GM18517 (cell line): ENCODE results near the gene STYXL2.

Experiments used
- ATAC-seq: cut with Tn5 transposase; IDR thresholded peaks from one replicate; pipeline ENCODE4 v1.9.1; 2021; ENCODE audit warnings: mild to moderate bottlenecking, moderate library complexity; ENCODE audit not compliant: unreplicated experiment

Gene STYXL2

DNA sequence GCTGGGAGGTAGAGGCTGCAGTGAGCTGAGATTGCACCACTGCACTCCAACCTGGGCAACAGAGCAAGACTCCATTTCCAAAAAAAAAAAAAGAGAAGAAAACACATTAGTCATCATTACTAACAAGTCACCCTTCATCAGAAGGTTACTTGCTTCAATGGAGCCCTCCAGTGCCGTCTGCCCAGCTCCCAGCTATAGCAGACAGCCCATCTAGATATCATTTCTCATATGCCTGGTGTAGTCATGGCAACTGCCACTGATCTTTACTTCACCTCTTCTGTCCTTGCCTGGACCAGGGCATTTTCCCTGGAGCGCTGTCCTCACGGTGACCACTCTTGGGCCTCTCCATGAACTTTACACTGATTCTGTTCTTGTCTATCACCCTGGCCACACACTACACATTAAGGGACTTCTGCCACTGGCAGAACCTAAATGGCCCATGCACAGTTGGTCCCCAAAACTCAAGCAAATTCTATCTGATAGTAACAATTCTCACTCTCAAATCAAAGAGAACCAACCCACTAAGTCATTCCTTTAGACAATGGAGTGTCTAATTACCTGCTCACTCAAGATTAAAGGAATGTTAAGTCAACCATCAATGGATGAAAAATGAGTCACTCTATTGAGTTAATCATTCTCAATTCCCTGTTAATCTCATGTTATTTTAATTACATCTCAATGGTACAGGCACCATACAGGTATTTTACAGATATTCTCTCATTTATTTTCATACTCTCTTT lies 16.6 kb upstream of the STYXL2 start:
- no peak for ATAC-seq

DNA sequence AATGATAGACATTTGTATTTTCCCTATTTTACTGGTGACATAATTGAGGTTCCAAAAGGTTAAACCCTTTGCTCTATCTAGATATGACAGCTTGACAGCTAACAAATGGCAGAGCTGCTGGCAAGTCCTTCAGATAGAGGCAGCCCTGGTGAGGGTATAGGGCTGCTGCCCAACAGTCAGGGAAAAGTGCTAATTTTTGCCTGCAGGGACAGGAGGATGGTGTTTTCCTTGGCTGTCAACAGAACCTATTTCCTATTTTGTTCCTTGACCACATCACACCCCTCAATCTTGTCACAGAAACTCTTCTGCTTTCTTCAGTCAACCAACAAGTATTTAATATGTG lies 16.0 kb upstream of the STYXL2 start:
- no peak for ATAC-seq

DNA sequence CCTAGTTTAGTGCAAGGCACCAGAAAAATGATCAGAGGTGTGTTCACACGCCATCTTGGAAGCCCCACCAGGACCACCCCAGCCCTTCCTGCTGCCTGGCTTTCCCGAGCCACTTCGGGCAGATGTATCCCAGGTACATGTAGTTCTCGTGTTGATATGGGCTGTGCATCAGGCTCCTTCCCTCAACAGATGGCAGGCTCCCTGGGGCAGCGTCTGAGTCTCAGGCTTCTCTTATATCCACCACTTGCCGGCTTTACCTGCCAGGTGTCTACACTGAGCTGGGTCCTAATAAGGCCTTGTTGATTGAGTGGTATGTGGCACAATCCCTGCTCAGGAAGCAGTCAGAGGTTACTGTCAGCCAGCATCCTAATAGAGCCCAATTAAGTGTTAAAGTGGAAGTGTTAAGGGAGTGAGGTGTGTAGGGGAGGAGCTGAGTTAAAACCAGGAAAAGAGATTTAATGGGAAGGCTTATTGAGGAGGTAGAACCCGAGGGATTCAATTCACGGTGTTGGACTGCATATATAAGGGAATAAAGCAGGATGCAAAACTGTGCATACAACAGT lies 12.2 kb upstream of the STYXL2 start:
- no peak for ATAC-seq

DNA sequence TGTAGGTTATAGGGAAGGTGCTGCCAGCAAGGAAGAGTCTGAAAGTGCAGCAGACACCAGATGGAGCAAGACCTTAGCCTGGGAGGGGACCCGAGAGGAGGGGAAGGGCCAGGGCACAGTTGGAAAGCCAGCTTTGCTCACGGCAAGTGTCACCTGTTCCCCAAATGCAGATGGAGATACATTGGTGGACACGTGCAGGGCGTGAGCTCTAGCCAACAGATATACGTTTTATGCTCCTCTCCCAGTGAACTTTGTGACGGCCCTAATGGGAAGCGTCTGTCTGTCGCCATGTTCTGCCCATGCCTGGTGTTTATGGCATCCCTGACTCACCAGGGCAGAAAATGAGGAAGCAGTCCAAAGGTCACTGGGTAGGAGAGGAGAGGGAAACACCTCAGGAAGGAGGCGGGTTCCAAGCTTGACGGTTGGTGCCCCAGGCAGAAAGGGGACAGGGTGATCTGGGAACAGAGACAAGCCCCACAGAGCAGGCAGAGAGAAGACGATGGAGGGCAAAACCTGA lies 11.3 kb upstream of the STYXL2 start:
- ATAC-seq: no peak

DNA sequence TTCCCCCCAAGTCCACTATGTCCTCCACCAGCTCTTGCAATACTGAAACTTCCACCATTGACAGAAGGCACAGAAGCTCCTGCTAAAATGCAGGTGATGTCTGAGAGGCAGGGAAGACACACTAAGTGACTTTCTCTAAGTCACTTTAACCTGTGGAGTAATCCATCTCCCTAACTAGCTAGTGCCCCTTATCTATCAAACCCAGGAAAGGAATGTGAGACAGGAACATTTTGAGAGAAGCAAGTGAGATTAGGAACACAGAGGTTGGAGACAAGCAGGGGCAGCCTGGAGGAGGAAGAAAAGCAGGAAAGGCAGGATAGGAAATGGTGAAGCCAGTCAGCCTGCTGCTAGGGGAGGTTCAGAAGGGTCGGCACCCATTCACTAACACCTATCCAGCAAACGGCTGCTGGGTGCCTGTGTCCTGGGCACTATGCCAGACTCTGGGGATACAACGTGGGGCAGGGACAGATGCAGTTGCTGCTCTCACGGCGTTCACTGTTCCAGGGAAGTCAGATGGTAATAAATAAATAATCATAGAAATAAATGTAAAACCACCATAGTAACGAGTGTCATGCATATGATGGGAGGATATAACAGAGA lies 10.7 kb upstream of the STYXL2 start:
- no peak for ATAC-seq

DNA sequence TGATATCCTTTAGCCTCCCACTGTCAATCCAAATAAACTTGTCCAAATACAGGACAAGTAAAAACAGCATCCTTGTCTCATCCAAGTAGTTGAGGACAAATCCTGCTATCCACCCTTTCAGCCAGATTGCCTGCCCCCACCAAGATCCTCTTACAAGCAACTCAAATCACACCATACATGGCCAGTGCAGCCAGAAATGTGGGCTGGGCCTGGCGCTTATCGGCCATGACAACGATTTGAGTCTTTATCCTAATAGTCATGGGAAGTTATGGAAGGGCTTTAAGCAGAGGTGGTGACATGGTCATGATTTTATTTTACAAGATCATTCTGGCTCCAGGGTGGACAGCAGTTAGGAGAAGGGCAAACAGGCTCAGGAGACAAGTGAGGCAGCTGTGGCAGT lies 10.0 kb upstream of the STYXL2 start:
- ATAC-seq: no peak

DNA sequence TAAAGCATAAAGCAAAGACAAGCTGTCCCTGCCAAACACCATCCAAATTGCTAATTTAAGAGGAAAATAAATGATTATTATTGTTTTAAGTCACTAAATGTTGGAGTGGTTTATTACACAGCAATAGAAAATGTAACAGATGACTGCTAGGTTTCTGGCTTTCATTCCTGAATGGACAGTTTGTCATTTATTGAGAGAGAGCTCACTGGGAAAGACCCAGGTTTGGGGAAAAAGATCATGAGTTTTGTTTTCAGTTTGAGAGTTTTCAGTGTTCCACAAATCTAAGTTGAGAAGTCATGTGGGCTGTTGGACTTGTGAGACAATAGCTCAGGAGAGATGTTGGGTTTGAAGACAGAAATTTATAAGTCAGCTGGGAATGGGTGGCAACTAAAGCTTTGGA lies 9.1 kb upstream of the STYXL2 start:
- no peak for ATAC-seq

DNA sequence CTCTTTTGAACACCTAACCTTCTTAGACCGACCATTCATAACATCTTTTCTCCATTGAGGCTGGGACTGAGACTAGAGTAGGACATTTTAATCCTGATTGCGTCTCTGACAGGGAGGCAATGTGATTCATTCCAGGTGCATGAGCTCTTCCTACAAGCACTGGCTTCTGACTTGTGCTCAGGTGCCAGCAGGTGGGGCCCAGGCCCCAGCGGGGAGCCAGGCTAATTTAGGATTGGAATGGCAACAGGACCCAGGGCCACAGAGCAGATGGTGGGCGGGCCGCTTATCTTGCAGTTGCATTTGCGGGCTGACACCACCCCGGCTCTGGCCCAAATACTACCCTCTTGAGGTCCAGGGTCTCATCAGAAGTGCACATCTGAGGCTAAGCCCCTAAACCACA lies 7.8 kb upstream of the STYXL2 start:
- no peak for ATAC-seq

DNA sequence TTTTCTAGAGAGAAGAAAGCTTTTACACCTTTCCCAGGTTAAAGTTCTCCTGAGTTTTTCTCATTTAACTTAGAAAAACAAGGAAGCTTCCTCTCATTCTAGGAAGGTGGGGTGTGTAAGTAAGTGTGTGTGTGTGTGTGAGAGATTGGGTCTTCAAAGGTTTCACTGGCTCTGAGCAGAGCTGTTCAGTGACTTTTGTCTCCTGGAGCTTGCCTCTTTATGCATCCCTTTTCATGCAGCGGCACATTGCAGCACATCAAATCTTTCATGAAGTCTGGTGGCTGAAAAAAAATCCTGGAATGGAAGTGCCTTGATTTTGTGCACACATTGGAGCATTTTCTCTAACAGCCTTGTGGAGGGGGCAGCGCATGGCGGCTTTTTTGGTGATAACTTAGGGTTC lies 7.1 kb upstream of the STYXL2 start:
- no peak for ATAC-seq

DNA sequence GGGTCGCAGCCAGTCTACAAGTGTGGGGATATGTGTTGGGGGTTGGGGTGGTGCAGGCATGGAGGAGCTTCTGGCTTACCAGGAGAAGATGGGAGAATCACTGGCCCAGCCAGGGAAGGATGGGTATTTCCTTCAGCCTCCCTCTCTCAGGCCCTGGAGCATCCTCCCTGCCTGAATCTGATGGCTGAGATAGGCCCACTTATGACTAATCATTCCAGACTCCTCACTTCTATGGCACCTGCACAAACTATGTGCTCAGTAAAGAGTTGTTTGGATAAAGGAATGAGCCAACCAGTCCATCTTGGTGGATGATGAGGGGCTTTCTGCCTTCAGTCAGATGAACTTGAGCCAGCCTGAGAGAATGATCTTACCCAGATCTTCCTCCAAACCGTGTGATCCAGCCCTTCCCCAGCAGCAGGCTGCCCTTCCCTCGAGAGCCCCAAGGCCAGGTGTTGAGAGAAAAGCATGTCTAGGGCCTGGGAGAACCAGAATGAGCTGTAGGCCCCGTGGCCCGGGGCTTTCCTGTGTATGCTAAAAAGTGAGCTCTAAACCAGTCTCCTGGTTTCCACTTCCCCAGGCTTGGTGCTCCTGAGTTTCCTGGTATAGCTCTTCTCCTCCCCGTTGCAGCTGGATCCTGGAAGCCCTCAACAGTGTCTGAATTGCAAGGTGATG lies 5.0 kb upstream of the STYXL2 start:
- ATAC-seq: no peak

DNA sequence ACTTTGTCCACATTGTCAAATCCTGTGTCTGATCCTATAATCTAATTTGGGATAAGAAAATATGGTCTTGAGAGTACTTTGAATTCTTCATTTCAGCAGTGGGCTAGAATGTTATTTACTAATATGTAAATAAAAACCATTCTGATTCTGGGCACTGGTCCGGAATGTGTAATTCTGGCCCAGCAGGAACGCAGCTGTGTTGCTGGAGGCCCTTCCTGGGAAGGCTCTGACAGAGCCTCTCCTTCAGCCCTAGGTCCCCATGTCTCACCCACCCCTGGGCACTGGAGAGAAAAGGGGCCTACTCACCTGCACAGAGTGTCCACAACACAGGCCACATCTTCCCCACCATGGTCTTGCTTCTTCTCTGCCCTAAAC lies 3.9 kb upstream of the STYXL2 start:
- no peak for ATAC-seq

DNA sequence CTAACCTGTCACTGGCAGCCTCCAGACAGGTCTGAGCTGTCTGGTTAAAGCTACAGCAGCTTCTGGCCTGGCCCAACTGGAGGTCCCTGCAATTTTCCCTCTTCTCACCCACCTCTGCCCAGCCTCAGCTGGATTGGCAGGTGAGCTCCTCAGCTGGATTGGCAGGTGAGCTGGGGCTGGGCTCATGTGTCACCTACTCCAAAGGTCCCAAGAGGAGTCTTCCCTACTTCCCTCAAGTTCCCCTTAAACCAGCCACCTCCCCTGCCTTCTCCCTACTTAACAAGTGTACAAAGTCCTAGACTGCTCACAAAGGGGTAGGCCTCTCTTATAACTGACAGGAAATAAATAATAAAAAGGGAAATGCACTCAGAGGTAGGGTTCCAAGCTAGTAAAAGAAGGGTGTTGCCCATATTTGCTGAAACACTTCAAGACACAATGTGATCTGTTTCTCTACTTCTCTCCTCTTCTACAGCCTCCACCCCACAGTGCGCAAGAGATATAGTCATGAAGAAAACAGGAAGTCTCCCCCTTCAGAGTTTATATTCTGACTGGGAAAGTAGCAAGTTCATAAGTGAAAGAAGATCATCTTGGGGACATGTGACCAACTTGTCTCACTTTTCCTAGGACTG lies 3.4 kb upstream of the STYXL2 start, which contains the start of gene GPA33:
Gene GPA33 (minus strand): TSS at position 64 of the 629 bp plus-strand sequence. CDS start 90 bp downstream, outside the sequence.
- ATAC-seq: no peak

DNA sequence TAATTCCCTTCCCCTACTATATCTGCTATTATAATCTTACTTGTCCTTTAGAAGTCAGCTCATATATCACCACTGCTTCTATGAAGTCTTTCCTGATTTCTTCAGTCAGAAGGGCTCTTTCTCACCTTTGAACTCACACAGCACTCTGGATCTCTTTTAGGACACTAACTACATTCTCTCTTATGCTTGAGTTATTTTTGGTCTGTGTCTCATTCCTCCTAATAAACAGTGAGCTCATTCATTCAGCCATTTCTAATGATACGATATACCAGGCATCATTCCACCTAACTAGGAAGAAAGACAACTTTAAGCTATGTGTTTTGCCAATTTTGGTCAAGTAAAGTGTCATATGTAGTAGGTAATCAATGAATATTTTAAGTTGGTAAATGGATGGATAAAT lies 1.2 kb upstream of the STYXL2 start:
- no peak for ATAC-seq

DNA sequence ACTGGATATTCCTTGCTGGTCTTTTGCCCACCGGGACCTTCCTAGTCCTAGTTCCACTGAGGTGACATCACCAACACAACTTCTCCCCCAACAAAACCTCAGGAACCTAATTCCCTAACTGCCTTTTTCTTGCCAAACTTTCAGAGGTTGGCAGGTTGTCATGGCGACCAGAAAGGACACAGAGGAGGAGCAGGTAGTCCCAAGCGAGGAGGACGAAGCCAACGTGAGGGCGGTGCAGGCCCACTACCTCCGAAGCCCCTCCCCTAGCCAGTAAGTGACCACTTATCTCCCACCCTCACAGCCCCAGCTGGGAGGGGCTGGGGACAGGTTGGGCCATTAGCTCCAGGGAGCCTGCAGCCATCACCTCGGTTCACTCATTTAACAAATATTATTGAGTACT lies 815 bp downstream of the STYXL2 start:
- no peak for ATAC-seq

DNA sequence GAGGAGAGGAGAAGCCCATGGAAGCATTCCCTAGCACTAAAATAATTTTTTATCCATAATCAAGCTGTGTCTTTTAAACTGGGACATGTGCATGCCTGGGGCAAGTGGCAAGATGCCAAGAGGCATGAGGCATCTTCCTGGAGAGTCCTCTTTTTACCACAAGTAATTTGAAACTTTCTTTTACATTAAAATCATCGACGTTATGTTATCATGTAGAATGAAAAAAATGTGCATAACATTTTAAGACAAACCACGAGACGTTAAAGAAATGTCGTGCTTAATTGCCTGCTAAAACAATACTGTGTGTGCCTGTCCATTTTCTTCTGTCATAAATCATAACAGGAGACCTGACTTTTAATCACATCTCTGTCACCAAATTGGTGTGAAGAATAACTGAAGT lies 1.5 kb downstream of the STYXL2 start:
- no peak for ATAC-seq

DNA sequence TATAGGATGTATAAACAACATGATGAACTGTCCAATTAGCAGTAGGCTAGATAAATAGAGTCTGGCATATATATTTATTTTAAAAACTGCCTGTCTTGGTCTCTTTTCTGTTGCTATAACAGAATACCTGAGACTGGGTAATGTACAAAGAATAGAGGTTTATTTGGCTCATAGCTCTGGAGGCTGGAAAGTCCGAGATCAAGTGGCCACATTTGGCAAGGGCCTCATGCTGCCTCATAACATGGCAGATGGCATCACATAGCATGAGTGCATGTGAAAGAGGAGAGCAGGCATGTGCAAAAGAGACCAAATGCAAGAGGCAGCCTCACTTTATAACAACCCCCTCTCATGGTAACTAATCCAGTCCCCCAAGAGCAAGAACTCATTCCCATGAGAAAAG lies 6.0 kb downstream of the STYXL2 start:
- no peak for ATAC-seq

DNA sequence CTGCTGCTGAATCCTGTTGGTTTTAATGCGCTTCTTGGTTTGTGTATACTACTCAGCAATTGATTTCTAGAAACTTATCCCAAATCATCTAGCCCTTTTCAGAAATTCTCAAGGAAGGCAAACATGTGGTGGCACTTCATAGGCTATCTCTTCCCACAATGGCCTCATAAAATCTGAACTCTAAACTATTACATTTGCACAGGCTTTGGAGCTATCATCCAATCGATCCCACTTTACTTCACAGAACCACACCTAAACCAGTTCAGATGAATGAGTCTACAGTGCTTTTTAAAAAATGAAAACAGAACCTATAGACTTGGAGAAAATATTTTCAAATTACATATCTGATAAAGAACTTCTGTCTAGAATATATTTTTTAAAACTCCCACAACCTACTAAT lies 6.9 kb downstream of the STYXL2 start:
- no peak for ATAC-seq

DNA sequence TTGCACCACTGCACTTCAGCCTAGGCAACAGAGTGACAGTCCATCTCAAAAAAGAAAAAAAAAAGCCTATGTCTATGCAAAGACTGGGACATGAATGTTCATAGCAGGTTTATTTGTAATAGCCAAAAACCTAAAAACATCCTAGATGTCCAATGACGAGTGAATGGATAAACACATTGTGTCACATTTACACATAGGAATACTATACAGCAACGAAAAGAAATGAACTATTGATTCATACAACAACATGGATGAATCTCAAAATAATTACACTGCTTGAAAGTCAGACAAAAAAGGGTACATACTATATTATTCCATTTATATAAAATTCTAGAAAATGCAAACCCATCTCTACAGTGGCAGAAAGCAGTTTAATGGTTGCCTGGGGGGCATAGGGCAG lies 7.9 kb downstream of the STYXL2 start:
- no peak for ATAC-seq

DNA sequence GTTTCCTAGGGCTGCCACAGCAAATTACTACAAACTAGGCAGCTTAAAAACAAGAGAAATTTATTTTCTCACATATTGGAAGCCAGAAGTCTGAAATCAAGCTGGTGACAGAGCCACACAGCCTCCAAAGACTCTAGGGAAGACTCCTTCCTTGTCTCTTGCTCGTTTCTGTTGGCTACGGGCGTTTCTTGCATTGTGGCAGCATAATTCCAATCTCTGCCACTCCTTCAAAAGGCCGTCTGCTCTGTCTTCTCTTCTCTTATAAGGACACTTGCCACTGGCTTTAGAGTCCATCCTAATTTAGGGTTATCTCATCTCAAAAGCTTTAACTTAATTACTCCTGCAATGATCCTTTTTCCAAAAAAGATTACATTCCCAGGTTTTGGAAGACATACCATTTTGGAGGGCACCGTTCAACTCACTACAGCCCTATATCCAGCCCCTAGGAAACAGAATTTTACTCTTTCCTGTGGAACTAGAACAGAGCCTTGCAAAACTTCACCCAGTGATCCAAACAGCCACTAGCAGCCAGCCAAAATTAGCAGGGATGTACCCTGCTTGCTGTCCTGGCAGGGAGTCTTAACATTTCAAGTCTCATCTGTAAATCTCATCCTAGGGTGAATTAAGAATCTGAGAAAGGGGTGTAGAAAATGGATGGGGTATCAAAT lies 9.2 kb downstream of the STYXL2 start:
- no peak for ATAC-seq

DNA sequence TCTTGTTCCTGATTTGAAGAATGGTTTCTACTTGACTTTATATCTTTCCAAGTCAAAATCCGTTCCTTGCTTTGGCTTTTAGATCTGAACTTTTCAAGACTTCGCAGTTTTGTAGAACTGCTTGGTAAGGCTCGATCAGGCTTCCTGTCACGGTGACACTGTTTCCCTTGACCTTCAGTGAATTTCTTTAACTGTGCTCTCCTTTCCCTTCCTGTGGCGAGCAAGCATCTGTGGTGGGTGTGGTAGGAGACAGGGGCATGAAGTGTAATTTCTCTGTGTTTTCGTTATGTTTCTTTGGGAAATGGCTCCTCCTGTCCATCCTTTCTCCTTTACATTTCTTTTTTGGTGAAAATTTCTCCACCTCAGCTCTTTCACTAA lies 10.4 kb downstream of the STYXL2 start:
- no peak for ATAC-seq
